ENCODE results near the gene PJA1.

PJA1 gene

GRCh38 chrX:69145714-69146113, 19.5 kb downstream of the PJA1 start:
- H3K4me3 ChIP-seq (ENCODE audit: low read length in 2 of 2) = no peak overlapping the region
- H3K27ac ChIP-seq (ENCODE audit: low read depth in 2 of 2, low read length in 2 of 2) = no peak overlapping the region
- peaks cover 0 to 10% of the 10 kb centered on the region in 2 donors for H3K27me3 ChIP-seq (ENCODE audit: control insufficient read depth in 2 of 2, insufficient read depth in 2 of 2, low read length in 2 of 2)
- no peaks in the 10 kb centered on the region for H3K36me3 ChIP-seq (ENCODE audit: control insufficient read depth in 2 of 2, insufficient read depth in 2 of 2, low read length in 2 of 2)
- H3K9me3 ChIP-seq (ENCODE audit: control insufficient read depth in 2 of 2, low read length in 2 of 2) = no peaks in the 10 kb centered on the region
- no peaks in the 10 kb centered on the region for H3K4me1 ChIP-seq (ENCODE audit: control insufficient read depth in 2 of 2, insufficient read depth in 2 of 2, low read length in 2 of 2)
- no peak overlapping the region for H3K9ac ChIP-seq (ENCODE audit: low read depth in 1 of 2, low read length in 2 of 2)

DNA sequence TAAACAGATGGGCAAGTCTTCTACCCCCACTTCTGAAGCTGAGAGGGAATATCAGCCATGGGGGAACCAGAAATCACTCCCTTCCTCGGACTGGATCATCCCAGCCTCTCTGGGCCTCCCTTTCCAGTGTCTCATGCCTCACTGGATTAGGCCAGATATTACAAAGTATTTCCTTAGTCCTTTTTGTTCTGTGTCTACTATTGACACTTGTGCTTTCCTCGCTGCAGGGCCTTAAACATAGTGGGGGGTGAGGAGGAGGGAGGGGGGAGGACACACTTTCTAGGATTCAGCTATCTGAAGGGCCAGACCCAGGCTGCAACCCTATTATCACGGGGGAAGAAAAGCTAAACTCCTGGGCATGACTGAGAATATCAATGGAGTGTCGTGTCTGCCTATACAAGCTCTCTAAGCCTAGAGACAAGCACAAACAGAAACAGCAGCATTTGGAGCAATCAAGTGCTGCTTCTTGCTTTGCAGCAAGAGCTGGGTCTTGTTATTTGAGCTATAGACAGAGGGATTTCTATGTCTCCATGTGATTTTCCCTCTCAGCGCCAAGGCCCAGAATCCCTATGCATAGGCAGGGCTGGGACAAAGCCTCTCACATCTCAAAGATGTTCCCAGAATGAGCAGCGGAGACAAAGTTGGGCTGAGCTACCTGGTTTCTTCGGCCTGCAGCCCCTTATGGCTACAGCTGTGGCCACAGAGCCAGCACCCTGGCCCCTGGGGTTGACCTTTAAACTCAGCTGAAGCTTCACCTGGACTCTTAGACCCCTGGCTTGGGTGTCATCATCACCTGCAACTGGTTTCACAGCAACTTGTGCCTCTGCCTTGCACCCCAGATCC, 20.2 kb downstream of the PJA1 start:
- Histone ChIP-seq H3K27me3 (ENCODE audit: control insufficient read depth in 2 of 2, insufficient read depth in 2 of 2, low read length in 2 of 2) (peaks cover 0 to 10% of the 10 kb centered on the region in 2 donors), H3K4me1 (ENCODE audit: control insufficient read depth in 2 of 2, insufficient read depth in 2 of 2, low read length in 2 of 2) (no peaks in the 10 kb centered on the region), H3K4me3 (ENCODE audit: low read length in 2 of 2) (no peak overlapping the region), H3K9ac (ENCODE audit: low read depth in 1 of 2, low read length in 2 of 2) (no peak overlapping the region), H3K9me3 (ENCODE audit: control insufficient read depth in 2 of 2, low read length in 2 of 2) (no peaks in the 10 kb centered on the region), H3K36me3 (ENCODE audit: control insufficient read depth in 2 of 2, insufficient read depth in 2 of 2, low read length in 2 of 2) (no peaks in the 10 kb centered on the region), H3K27ac (ENCODE audit: low read depth in 2 of 2, low read length in 2 of 2) (no peak overlapping the region)

- H3K4me3 ChIP-seq (ENCODE audit: low read length in 2 of 2) = no peak overlapping the region
- no peaks in the 10 kb centered on the region for H3K9me3 ChIP-seq (ENCODE audit: control insufficient read depth in 2 of 2, low read length in 2 of 2)
- no peak overlapping the region for H3K27ac ChIP-seq (ENCODE audit: low read depth in 2 of 2, low read length in 2 of 2)
- no peaks in the 10 kb centered on the region for H3K36me3 ChIP-seq (ENCODE audit: control insufficient read depth in 2 of 2, insufficient read depth in 2 of 2, low read length in 2 of 2)
- H3K27me3 ChIP-seq (ENCODE audit: control insufficient read depth in 2 of 2, insufficient read depth in 2 of 2, low read length in 2 of 2) = peaks cover 0 to 10% of the 10 kb centered on the region in 2 donors
- no peaks in the 10 kb centered on the region for H3K4me1 ChIP-seq (ENCODE audit: control insufficient read depth in 2 of 2, insufficient read depth in 2 of 2, low read length in 2 of 2)
- H3K9ac ChIP-seq (ENCODE audit: low read depth in 1 of 2, low read length in 2 of 2) = no peak overlapping the region
Measured at GRCh38 chrX:69143530-69143929, 21.7 kb downstream of the PJA1 start.

- H3K27ac ChIP-seq (ENCODE audit: low read depth in 2 of 2, low read length in 2 of 2) = no peak overlapping the region
- peaks cover 0 to 10% of the 10 kb centered on the region in 2 donors for H3K27me3 ChIP-seq (ENCODE audit: control insufficient read depth in 2 of 2, insufficient read depth in 2 of 2, low read length in 2 of 2)
- no peak overlapping the region for H3K9ac ChIP-seq (ENCODE audit: low read depth in 1 of 2, low read length in 2 of 2)
- no peaks in the 10 kb centered on the region for H3K36me3 ChIP-seq (ENCODE audit: control insufficient read depth in 2 of 2, insufficient read depth in 2 of 2, low read length in 2 of 2)
- H3K9me3 ChIP-seq (ENCODE audit: control insufficient read depth in 2 of 2, low read length in 2 of 2) = no peaks in the 10 kb centered on the region
- no peaks in the 10 kb centered on the region for H3K4me1 ChIP-seq (ENCODE audit: control insufficient read depth in 2 of 2, insufficient read depth in 2 of 2, low read length in 2 of 2)
- no peak overlapping the region for H3K4me3 ChIP-seq (ENCODE audit: low read length in 2 of 2)
Measured at GRCh38 chrX:69142788-69143469, 22.3 kb downstream of the PJA1 start.

DNA sequence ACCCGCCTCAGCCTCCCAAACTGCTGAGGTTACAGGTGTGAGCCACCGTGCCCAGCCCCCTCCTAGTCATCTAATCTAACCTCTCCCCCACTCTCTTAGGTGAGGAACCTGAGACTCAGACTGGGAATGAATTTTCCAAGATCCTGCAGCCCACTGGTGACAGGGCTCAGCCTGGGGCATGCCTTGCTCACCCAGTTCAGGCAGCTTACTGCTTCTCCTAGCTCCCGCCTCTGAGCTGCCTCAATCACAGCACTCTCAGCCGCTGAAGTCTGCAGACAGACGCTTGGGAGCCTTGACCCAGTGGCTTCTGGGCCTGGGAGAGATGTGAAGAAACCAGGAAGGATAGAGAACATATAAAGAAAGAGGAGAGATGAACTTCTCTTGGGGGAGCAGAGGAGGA, 24.4 kb downstream of the PJA1 start:
- Histone ChIP-seq H3K4me1 (ENCODE audit: control insufficient read depth in 2 of 2, insufficient read depth in 2 of 2, low read length in 2 of 2) (peaks cover 0 to 3% of the 10 kb centered on the region in 2 donors), H3K27ac (ENCODE audit: low read depth in 2 of 2, low read length in 2 of 2) (no peak overlapping the region), H3K9ac (ENCODE audit: low read depth in 1 of 2, low read length in 2 of 2) (no peak overlapping the region), H3K27me3 (ENCODE audit: control insufficient read depth in 2 of 2, insufficient read depth in 2 of 2, low read length in 2 of 2) (peaks cover 4 to 7% of the 10 kb centered on the region in 2 donors), H3K36me3 (ENCODE audit: control insufficient read depth in 2 of 2, insufficient read depth in 2 of 2, low read length in 2 of 2) (no peaks in the 10 kb centered on the region), H3K9me3 (ENCODE audit: control insufficient read depth in 2 of 2, low read length in 2 of 2) (no peaks in the 10 kb centered on the region), H3K4me3 (ENCODE audit: low read length in 2 of 2) (no peak overlapping the region)

DNA sequence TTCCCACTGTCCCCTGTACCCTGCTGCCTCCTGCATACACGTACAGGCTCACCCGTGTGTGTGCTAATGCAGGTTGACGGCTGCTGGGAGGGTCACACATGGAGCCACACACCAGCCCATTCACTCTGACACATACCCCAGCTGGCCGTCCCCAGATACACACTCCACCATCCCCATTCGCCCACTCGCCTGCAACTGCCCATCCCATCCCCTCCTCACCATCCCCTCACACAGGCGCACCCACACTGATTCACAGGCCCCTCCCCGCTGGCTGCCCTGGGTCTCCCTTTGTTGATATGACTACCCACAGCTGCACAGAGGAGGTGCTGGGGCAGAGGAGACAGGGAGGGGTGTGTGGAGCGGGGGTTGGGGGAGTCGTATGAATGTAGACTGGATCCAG, 25.7 kb downstream of the PJA1 start:
- Histone ChIP-seq H3K9ac (ENCODE audit: low read depth in 1 of 2, low read length in 2 of 2) (no peak overlapping the region), H3K4me1 (ENCODE audit: control insufficient read depth in 2 of 2, insufficient read depth in 2 of 2, low read length in 2 of 2) (peaks cover 0 to 3% of the 10 kb centered on the region in 2 donors), H3K4me3 (ENCODE audit: low read length in 2 of 2) (no peak overlapping the region), H3K27ac (ENCODE audit: low read depth in 2 of 2, low read length in 2 of 2) (no peak overlapping the region), H3K36me3 (ENCODE audit: control insufficient read depth in 2 of 2, insufficient read depth in 2 of 2, low read length in 2 of 2) (no peaks in the 10 kb centered on the region), H3K9me3 (ENCODE audit: control insufficient read depth in 2 of 2, low read length in 2 of 2) (no peaks in the 10 kb centered on the region), H3K27me3 (ENCODE audit: control insufficient read depth in 2 of 2, insufficient read depth in 2 of 2, low read length in 2 of 2) (peaks cover 0 to 10% of the 10 kb centered on the region in 2 donors)

- Histone ChIP-seq H3K27ac (ENCODE audit: low read depth in 2 of 2, low read length in 2 of 2) (no peak overlapping the region), H3K9ac (ENCODE audit: low read depth in 1 of 2, low read length in 2 of 2) (no peak overlapping the region), H3K4me3 (ENCODE audit: low read length in 2 of 2) (no peak overlapping the region), H3K36me3 (ENCODE audit: control insufficient read depth in 2 of 2, insufficient read depth in 2 of 2, low read length in 2 of 2) (no peaks in the 10 kb centered on the region), H3K9me3 (ENCODE audit: control insufficient read depth in 2 of 2, low read length in 2 of 2) (no peaks in the 10 kb centered on the region), H3K27me3 (ENCODE audit: control insufficient read depth in 2 of 2, insufficient read depth in 2 of 2, low read length in 2 of 2) (peaks cover 2 to 13% of the 10 kb centered on the region in 2 donors), H3K4me1 (ENCODE audit: control insufficient read depth in 2 of 2, insufficient read depth in 2 of 2, low read length in 2 of 2) (peaks cover 0 to 3% of the 10 kb centered on the region in 2 donors)
Measured at GRCh38 chrX:69138512-69138911, 26.7 kb downstream of the PJA1 start.

DNA sequence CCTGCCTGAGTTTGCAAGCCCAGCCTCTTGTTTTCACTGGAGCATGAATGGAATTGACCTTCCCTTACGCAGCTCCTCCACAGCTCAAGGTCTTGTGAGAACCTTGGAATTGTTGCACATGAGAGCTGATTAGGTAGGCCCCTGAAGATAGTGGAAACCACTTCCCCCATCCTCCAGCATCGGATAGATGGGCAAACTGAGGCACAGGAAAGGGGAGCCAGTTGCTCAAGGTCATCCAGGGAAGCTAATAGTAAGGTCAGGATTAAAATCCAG, 27.2 kb downstream of the PJA1 start:
- no peak overlapping the region for H3K9ac ChIP-seq (ENCODE audit: low read depth in 1 of 2, low read length in 2 of 2)
- H3K4me3 ChIP-seq (ENCODE audit: low read length in 2 of 2) = no peak overlapping the region
- H3K27me3 ChIP-seq (ENCODE audit: control insufficient read depth in 2 of 2, insufficient read depth in 2 of 2, low read length in 2 of 2) = peaks cover 3 to 16% of the 10 kb centered on the region in 2 donors
- no peaks in the 10 kb centered on the region for H3K9me3 ChIP-seq (ENCODE audit: control insufficient read depth in 2 of 2, low read length in 2 of 2)
- no peak overlapping the region for H3K27ac ChIP-seq (ENCODE audit: low read depth in 2 of 2, low read length in 2 of 2)
- no peaks in the 10 kb centered on the region for H3K36me3 ChIP-seq (ENCODE audit: control insufficient read depth in 2 of 2, insufficient read depth in 2 of 2, low read length in 2 of 2)
- peaks cover 0 to 3% of the 10 kb centered on the region in 2 donors for H3K4me1 ChIP-seq (ENCODE audit: control insufficient read depth in 2 of 2, insufficient read depth in 2 of 2, low read length in 2 of 2)

DNA sequence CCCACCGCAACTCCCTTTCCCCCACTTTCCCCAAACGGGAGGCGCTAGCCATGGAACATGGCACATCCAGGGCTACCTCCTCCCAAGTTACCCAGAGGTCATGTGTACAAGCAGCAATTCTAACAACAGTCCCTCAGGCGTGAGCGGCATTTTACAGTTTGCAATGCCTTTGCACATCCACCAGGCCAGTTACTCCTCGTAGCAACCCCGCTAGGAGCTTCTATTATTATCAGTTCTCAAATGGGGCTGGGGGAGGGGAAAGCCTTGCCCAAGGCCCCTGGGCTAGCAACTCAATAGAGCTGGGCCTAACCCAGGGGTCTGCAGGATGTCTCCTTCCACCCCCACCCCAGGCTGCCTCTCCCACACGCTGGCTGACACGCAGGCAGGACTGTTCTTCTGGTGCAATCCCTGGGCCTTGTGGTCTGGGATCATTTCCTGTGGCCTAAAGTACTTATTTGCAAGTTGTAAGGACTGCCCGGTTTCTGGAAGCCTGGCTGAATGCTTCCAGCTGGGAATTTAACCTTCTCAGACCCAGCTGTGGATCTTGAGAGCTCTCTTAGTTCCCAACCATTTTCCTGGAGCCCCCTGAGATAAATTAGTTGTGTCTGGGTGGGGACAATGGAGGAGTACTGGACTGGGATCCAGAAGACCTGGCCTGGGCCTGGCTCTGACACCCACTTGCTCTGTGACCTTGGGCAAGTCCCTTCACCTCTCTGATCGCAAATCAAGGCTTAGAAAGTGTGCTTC, 27.7 kb downstream of the PJA1 start:
- H3K27me3 ChIP-seq (ENCODE audit: control insufficient read depth in 2 of 2, insufficient read depth in 2 of 2, low read length in 2 of 2) = peaks cover 3 to 21% of the 10 kb centered on the region in 2 donors
- H3K9ac ChIP-seq (ENCODE audit: low read depth in 1 of 2, low read length in 2 of 2) = no peak overlapping the region
- H3K36me3 ChIP-seq (ENCODE audit: control insufficient read depth in 2 of 2, insufficient read depth in 2 of 2, low read length in 2 of 2) = no peaks in the 10 kb centered on the region
- peaks cover 0 to 3% of the 10 kb centered on the region in 2 donors for H3K4me1 ChIP-seq (ENCODE audit: control insufficient read depth in 2 of 2, insufficient read depth in 2 of 2, low read length in 2 of 2)
- no peak overlapping the region for H3K4me3 ChIP-seq (ENCODE audit: low read length in 2 of 2)
- no peaks in the 10 kb centered on the region for H3K9me3 ChIP-seq (ENCODE audit: control insufficient read depth in 2 of 2, low read length in 2 of 2)
- H3K27ac ChIP-seq (ENCODE audit: low read depth in 2 of 2, low read length in 2 of 2) = peak overlapping the region; percentile 25 to 52

Measured in mucosa of rectum (tissue), 2 donors.